HG02870 (cell line): ENCODE results near the gene NXPE1.

Experiments used
- ATAC-seq: cut with Tn5 transposase; IDR thresholded peaks from one replicate; pipeline ENCODE4 v1.9.1; 2021; ENCODE audit warnings: mild to moderate bottlenecking, moderate library complexity; ENCODE audit not compliant: unreplicated experiment

Gene NXPE1

GRCh38 chr11:114563077-114563476 lies 3.4 kb upstream of the NXPE1 start:
- no peak for ATAC-seq

- ATAC-seq = no peak
Observed at GRCh38 chr11:114562166-114562916, 2.7 kb upstream of the NXPE1 start.

GRCh38 chr11:114556135-114556534 lies 3.5 kb downstream of the NXPE1 start:
- ATAC-seq = no peak

GRCh38 chr11:114553642-114554041 lies 6.0 kb downstream of the NXPE1 start:
- ATAC-seq = no peak

GRCh38 chr11:114551060-114551459 lies 8.6 kb downstream of the NXPE1 start:
- no peak for ATAC-seq

- no peak for ATAC-seq
Observed at GRCh38 chr11:114525682-114526081, 34.0 kb downstream of the NXPE1 start.

- ATAC-seq = no peak
Observed at GRCh38 chr11:114524122-114524521, 35.6 kb downstream of the NXPE1 start.

GRCh38 chr11:114522818-114523217 lies 36.9 kb downstream of the NXPE1 start:
- ATAC-seq = no peak

GRCh38 chr11:114511538-114511937 lies 48.1 kb downstream of the NXPE1 start:
- ATAC-seq = no peak

- ATAC-seq = no peak
Observed at GRCh38 chr11:114511079-114511478, 48.6 kb downstream of the NXPE1 start.

GRCh38 chr11:114501901-114502300 lies 57.8 kb downstream of the NXPE1 start:
- ATAC-seq = no peak

GRCh38 chr11:114499756-114500155 lies 59.9 kb downstream of the NXPE1 start:
- ATAC-seq = no peak

- no peak for ATAC-seq
Observed at GRCh38 chr11:114496915-114497314, 62.8 kb downstream of the NXPE1 start.

GRCh38 chr11:114483929-114484328 lies 75.8 kb downstream of the NXPE1 start:
- no peak for ATAC-seq

- no peak for ATAC-seq
Observed at GRCh38 chr11:114482114-114482513, 77.6 kb downstream of the NXPE1 start.

- no peak for ATAC-seq
Observed at GRCh38 chr11:114479331-114479730, 80.3 kb downstream of the NXPE1 start.

- no peak for ATAC-seq
Observed at GRCh38 chr11:114478768-114479167, 80.9 kb downstream of the NXPE1 start.

- ATAC-seq = no peak
Observed at GRCh38 chr11:114478001-114478410, 81.7 kb downstream of the NXPE1 start.

- ATAC-seq = no peak
Observed at GRCh38 chr11:114472661-114473060, 87.0 kb downstream of the NXPE1 start.
